Middle frontal gyrus (tissue), 1 donor: Measurements from ENCODE around the gene C14orf119.

Experiments
- DNase-seq: peaks from one replicate; pipeline ENCODE4 v3.0.0-alpha.2; 2015; ENCODE audit warnings: low spot score; ENCODE audit errors: extremely low spot score

C14orf119 gene

GRCh38 chr14:23147676-23148075 is 52.4 kb downstream of the C14orf119 start:
- peak; percentile 30 for DNase-seq

- DNase-seq, result no peak
These were observed 53.4 kb downstream of the C14orf119 start for GRCh38 chr14:23148591-23149249.

GRCh38 chr14:23149745-23150144 is 54.4 kb downstream of the C14orf119 start:
- DNase-seq, result no peak
